NCI-H510A treated with DMSO at 0.1 percent for 48 hours (cell line): ENCODE measurements around the gene TRIM17.
A peak's percentile ranks its signal among the peaks of the same experiment; 100 is the strongest.

Experiments used
- DNase-seq: peaks from one replicate; lab custom pipeline; 2025; lab: John Stamatoyannopoulos, UW

Gene TRIM17

DNA sequence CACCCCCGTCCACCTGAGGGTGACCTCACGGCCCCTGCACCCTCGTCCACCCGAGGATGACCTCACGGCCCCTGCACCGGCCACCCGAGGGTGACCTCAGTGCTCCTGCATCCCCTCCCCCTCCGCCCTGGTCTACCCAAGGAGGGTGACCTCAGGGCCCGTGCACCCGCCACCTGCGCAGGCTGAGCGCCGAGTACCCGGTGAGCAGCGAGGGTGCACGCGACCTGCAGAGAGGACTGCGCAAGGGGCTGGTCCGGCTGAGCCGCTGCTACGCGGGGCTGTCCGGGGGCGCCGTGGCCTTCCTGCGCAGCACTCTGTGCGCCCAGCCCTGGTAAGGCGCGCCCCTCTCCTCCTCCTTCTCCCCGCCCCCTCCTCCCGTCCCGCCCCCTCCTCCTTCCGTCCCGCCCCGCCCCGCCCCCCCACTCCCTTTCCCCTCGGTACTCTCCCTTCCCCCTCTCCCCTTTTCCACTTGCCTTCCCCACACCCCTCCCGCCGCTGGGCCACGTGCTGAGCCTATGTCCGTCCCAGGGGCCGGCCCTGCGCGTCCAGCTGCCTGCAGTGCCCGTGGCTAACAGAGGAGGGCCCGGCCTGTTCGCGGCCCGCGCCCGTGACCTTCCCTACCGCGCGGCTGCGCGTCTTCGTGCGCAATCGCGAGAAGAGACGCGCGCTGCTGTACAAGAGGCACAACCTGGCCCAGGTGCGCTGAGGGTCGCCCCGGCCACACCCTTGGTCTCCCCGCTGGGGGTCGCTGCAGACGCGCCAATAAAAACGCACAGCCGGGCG lies 38.4 kb downstream of the TRIM17 start:
- DNase-seq: peak; percentile 83

DNA sequence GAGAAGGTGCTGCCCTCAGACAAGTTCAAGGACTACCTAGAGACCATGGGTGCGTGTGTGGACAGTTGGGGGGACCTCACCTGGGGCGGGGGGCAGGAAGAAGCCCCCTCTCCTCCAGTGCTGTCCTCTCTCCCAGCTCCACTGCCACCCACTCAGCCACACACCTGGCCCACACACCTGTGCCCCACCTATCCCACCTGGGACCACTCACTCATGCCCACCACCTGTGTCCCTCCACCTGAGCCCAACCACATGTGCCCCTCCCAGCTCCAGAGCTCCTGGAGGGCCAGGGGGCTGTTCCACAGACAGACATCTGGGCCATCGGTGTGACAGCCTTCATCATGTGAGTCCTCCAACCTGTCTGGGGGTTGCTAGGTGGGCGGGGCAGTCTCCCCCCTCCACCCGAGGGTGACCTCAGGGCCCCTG lies 39.0 kb downstream of the TRIM17 start:
- no peak for DNase-seq

- DNase-seq: no peak
Observed at GRCh38 chr1:228376651-228377631, 39.7 kb downstream of the TRIM17 start.

DNA sequence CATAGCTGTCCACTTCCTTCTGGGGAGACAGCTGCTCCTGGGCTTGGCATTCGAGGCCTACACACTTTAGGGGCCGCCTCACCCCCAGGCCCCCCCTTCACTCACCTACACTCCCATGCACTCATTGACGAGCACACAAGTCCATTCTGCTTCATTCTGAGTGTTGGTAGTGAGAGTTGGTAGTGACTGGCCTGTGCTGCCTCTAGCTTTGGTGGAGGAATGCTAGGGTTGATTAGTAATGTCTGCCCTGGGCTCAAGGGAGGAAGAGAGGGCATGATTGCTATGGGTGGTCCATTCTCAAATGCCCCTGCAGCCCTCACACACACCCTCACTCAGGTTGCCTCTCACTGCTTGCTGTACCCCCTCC lies 40.4 kb downstream of the TRIM17 start:
- no peak for DNase-seq

GRCh38 chr1:228375578-228376261 lies 40.9 kb downstream of the TRIM17 start:
- DNase-seq: no peak

DNA sequence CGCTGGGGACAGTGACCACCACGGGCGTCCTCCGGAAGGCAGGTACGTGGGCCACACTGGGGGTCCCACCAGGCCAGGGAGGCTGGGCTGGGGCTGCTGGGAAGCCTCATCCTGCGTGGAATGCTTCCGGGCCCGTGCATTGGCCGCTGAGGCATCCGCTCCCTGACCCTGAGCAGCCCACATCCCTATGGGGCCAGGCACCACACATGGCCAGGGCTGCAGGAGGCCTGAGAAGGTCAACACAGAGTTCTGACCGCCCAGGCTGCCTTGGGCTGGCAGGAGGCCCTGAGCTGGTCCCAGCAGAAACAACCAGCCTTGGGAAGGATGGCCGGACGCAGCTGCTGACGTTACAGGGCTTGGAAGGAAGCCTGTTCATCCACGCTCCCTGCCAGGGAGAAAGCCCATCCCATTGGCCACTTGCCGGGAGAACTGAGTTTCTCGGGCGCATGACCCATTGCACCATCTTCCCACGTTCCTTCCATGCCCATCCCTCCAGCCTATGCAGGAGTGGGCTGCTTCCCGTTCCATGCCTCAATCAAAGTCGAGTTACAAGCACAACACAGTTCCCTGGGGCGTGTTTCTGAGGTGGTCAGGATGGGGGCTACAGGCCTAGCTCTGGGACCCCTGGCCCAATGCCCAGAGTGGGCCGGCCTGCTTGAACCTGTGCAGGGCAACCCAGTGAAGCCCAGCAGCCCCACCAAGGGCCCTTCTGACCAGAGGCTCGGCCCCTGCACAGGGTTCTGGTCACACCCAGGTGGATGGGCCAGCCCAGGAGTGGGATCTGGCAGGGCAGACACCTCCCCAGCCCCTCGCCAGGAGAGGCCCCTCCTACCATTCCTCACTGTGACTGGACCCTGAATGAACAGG lies 41.7 kb downstream of the TRIM17 start:
- no peak for DNase-seq

GRCh38 chr1:228373681-228374571 lies 42.7 kb downstream of the TRIM17 start:
- DNase-seq: no peak

GRCh38 chr1:228373004-228373680 lies 43.5 kb downstream of the TRIM17 start:
- DNase-seq: no peak

GRCh38 chr1:228372183-228373003 lies 44.3 kb downstream of the TRIM17 start:
- DNase-seq: no peak

- DNase-seq: no peak
Observed at GRCh38 chr1:228371741-228372182, 44.9 kb downstream of the TRIM17 start.

DNA sequence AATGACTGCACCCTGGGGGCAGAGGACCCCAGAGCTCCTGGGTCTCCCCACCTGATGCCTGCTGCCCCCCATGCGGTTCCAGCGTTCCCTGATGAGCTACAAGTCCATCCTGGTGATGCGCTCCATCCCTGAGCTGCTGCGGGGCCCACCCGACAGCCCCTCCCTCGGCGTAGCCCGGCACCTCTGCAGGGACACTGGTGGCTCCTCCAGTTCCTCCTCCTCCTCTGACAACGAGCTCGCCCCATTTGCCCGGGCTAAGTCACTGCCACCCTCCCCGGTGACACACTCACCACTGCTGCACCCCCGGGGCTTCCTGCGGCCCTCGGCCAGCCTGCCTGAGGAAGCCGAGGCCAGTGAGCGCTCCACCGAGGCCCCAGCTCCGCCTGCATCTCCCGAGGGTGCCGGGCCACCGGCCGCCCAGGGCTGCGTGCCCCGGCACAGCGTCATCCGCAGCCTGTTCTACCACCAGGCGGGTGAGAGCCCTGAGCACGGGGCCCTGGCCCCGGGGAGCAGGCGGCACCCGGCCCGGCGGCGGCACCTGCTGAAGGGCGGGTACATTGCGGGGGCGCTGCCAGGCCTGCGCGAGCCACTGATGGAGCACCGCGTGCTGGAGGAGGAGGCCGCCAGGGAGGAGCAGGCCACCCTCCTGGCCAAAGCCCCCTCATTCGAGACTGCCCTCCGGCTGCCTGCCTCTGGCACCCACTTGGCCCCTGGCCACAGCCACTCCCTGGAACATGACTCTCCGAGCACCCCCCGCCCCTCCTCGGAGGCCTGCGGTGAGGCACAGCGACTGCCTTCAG lies 45.5 kb downstream of the TRIM17 start:
- peak; percentile 13 for DNase-seq

DNA sequence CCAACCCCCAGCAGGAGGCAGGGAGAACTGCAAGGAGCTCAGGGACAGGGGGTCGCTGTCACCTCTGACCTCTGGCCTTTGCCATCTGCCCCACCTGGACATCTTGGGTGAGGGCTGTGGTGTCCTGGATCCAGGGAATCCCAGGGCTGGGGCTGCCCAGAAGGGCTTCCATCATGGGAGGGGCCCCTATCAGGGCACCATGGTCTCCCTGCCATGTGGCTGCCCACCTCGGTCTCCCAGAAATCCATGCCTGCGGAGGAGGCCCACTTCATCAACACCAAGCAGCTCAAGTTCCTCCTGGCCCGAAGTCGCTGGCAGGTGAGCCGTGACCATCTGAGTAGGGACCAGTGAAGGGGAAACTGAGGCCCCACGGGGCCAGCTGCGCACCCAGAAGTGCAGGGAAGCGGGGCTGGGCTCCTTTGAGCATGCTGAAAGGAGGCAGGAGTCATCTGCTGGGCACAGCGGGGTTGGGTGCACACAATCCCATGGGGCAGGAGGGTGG lies 46.2 kb downstream of the TRIM17 start:
- no peak for DNase-seq

DNA sequence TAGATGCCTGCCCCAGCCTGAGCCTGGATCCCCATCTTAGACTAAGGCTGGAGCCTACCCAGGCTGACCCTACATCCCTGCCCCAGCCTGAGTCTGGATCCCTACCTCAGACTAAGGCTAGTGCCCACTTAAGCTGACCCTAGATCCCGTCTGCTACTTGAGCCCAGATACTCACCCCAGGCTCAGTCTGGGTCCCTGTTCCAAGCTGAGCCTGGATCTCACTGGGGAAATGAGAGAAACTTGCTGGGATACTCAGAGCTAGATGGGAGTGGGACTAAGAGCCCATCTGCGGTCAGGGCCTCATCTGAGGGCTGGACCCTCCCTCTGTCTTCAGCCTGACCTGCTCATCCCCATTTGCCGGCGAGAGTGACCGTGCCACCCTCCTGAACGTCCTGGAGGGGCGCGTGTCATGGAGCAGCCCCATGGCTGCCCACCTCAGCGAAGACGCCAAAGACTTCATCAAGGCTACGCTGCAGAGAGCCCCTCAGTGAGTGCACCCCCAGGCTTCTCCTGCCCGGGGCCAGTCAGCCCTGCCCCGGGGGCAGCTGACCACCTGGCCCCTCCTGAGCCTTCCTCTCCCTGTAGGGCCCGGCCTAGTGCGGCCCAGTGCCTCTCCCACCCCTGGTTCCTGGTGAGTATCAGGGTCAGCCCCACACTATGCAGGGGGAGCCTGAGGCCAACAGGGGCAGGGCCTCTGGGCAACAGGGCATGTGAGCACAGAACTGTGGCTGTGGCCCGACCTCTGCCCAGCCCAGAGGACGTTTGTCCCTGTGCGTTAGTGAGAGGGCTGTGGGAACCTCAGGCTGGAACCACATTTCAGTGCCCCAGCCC lies 46.8 kb downstream of the TRIM17 start:
- no peak for DNase-seq

DNA sequence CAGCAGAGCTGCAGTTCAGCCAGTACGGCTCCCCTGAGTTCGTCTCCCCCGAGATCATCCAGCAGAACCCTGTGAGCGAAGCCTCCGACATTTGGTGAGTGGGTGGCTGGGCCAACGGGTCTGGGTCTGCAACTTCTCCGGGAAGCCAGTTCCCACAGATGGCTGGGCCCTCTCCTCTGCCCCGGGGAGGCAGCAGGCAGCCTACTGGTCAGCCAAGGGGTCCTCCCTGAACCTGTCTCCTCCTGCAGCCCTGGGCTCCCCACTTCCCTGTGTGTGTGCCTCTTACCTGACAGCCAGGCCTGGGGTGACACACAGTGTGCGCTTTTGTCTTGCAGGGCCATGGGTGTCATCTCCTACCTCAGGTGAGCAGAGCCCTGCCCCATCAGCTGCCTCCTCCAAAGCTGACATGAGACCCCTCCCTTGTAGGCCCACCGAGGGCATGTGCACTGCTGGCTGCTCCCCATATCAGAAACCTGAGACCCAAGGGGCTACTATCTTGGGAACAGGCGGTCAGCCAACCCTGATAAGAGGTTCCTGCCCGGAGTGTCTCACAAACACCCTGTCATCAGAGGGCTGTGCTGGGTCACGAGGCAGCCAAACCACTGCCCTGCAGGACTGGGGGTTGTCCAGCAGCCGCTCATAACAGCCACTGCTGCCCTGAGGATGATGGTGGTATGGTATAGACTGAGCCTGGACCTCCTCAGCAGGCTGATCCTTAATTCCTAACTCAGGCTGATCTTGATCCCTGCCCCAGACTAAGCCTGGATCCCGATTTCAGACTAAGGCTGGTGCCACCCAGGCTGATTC lies 47.7 kb downstream of the TRIM17 start:
- DNase-seq: no peak

DNA sequence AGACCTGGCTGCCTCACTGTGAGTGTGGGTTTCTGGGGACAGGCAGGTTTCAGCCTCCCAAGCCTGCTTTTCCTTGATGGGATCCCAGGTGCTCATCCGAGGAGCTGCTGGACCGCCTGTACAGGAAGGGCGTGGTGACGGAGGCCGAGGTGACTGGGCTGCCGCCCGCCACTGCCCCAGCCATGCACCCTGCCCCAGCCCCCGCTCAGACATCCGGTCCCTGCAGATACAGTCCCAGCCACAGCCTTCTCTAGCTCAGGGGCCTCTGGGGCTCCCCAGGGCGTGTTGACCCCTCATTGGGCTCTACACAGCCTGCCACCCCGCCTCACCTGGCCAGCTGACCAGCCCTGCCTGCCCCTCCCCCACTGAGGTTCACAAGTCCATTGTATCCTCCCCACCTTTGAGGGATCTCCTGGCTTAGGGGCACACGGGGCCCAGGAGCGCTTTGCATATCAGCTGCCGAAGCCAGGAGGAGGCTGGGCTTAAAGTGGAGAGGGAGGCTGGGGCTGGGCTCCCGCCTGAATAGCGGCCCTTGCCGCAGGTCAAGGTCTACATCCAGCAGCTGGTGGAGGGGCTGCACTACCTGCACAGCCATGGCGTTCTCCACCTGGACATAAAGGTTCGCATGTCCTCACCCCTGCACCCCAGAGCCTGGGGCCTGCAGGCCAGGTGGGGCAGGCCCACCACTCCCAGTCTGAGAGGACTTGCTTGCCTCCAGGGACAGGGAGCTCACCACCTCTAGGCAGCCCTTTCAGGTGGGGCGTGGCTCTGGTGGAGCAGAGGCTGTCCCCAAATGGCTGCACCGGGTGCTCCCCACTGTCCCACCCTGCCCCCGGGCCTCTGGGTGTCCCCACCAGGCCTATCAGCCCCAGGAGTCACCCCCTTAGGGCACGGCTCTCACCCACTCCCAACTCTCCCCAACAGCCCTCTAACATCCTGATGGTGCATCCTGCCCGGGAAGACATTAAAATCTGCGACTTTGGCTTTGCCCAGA lies 48.6 kb downstream of the TRIM17 start:
- peak; percentile 32 for DNase-seq
